HEK293T (cell line): ENCODE measurements around the gene ANKRD63.

Experiments used
- ARNT ChIP-seq: fragments of 450-650 bp; IDR thresholded peaks from 2 replicates; pipeline ENCODE4 v1.6.1; 2017; ENCODE audit warnings: mild to moderate bottlenecking
- BHLHE40 ChIP-seq: fragments of 450-650 bp; IDR thresholded peaks from 2 replicates; pipeline ENCODE4 v1.6.1; 2016; ENCODE audit warnings: mild to moderate bottlenecking, moderate library complexity, borderline replicate concordance
- ELF4 ChIP-seq: fragments of 450-650 bp; IDR thresholded peaks from 2 replicates; pipeline ENCODE4 v1.6.1; 2017; ENCODE audit warnings: antibody characterized with exemption
- FOXA1 ChIP-seq: fragments of 450-650 bp; IDR thresholded peaks from 2 replicates; pipeline ENCODE4 v1.6.1; 2016; ENCODE audit warnings: mild to moderate bottlenecking
- FOXM1 ChIP-seq: fragments of 450-650 bp; IDR thresholded peaks from 2 replicates; pipeline ENCODE4 v1.6.1; 2017; ENCODE audit warnings: mild to moderate bottlenecking, borderline replicate concordance
- HDGF ChIP-seq: fragments of 450-650 bp; IDR thresholded peaks from 2 replicates; pipeline ENCODE4 v1.6.1; 2017; ENCODE audit warnings: antibody characterized with exemption, borderline replicate concordance
- L3MBTL2 ChIP-seq: fragments of 450-650 bp; conservative IDR thresholded peaks from 2 replicates; pipeline ENCODE4 v1.6.1; 2016; ENCODE audit warnings: mild to moderate bottlenecking
- LEF1 ChIP-seq: fragments of 450-650 bp; IDR thresholded peaks from 2 replicates; pipeline ENCODE4 v1.6.1; 2017; ENCODE audit warnings: mild to moderate bottlenecking, borderline replicate concordance
- NFRKB ChIP-seq: fragments of 450-650 bp; IDR thresholded peaks from 2 replicates; pipeline ENCODE4 v1.6.1; 2016; ENCODE audit warnings: mild to moderate bottlenecking, moderate library complexity
- SP1 ChIP-seq: fragments of 450-650 bp; IDR thresholded peaks from 2 replicates; pipeline ENCODE4 v1.6.1; 2017
- SUZ12 ChIP-seq: fragments of 450-650 bp; IDR thresholded peaks from 2 replicates; pipeline ENCODE4 v1.6.1; 2016; ENCODE audit warnings: mild to moderate bottlenecking

- no peak for TF ChIP-seq L3MBTL2
- no peak for TF ChIP-seq NFRKB
- no peak for TF ChIP-seq FOXM1
- TF ChIP-seq ARNT: no peak
- no peak for TF ChIP-seq SUZ12
- TF ChIP-seq SP1: no peak
- TF ChIP-seq ELF4: no peak
- no peak for TF ChIP-seq HDGF
- TF ChIP-seq BHLHE40: no peak
- no peak for TF ChIP-seq FOXA1
- no peak for TF ChIP-seq LEF1
Measured at GRCh38 chr15:40280260-40281056, 2.4 kb downstream of the ANKRD63 start.
